HepG2 (cell line): ENCODE measurements around the gene MIDN. TPM values are rescaled to one million over a fixed set of nuclear protein-coding genes. Genes with fewer than 3 reads are reported as not detected.

Experiments used
- ATAC-seq: fragments of 200-7000 bp; cut with Tn5 transposase; 3 replicates; pipeline ENCODE4 v1.9.1; 2020; ENCODE audit warnings: mild to moderate bottlenecking, moderate library complexity
- BruUV-seq: library from RNA; stranded (reverse); fragments of 400-500 nt; replicated peaks from 2 replicates; lab custom pipeline; 2021; lab: Mats Ljungman, UMichigan
- CTCF ChIA-PET: fragments of 300-600 bp; formaldehyde crosslinking; extraction: SDS; loops from one replicate; lab custom pipeline; 2021; ENCODE audit warnings: low total read pairs, inconsistent platforms, low intra/inter-chr PET ratio; lab: Yijun Ruan, JAX
- POLR2A ChIA-PET: fragments of 350-600 bp; sonication (Branson Sonifier 250); formaldehyde crosslinking; loops from one replicate; lab custom pipeline; 2020; ENCODE audit warnings: antibody characterized with exemption, inconsistent platforms; lab: Yijun Ruan, JAX
- DNase-seq: peaks from one replicate; pipeline ENCODE4 v3.0.0-alpha.2; 2015; ENCODE audit warnings: low spot score
- FAIRE-seq: peaks from 3 replicates; lab custom pipeline; 2011; peaks lifted over from hg19 to GRCh38; lab: Jason Lieb, UNC
- H2AFZ ChIP-seq: one replicate; pipeline ENCODE4 v1.6.1; 2011; ENCODE audit warnings: low read length, inconsistent platforms
- H3K27ac ChIP-seq: fragments of 300-600 bp; 3 replicates; pipeline ENCODE4 v1.8.0; 2011; ENCODE audit warnings: mixed run types, mild to moderate bottlenecking, mixed read lengths, low read length, inconsistent platforms; ENCODE audit not compliant: insufficient read depth; ENCODE audit errors: extremely low read length
- H3K27me3 ChIP-seq, 2 experiments: fragments of 200-600 bp in 1 of 2; 2 replicates in 1 of 2; 3 replicates in 1 of 2; pipeline versions ENCODE4 v1.6.0 to v1.8.0; 2011; ENCODE audit warnings: low read length in 2 of 2, mild to moderate bottlenecking in 2 of 2, moderate library complexity in 2 of 2, inconsistent platforms in 1 of 2; ENCODE audit not compliant: insufficient read depth in 2 of 2, control insufficient read depth in 1 of 2
- H3K36me3 ChIP-seq, 2 experiments: fragments of 200-600 bp in 1 of 2; replicated peaks in 1 of 2; 2 replicates in 1 of 2; 3 replicates in 1 of 2; pipeline versions ENCODE4 v1.5.1 to v1.8.0; 2011; ENCODE audit warnings: low read length in 2 of 2, inconsistent platforms in 1 of 2; ENCODE audit not compliant: insufficient read depth in 2 of 2, control insufficient read depth in 1 of 2
- H3K4me1 ChIP-seq: 2 replicates; pipeline ENCODE4 v1.5.1; 2012; ENCODE audit warnings: low read length, inconsistent platforms; ENCODE audit not compliant: insufficient read depth
- H3K4me2 ChIP-seq: 2 replicates; pipeline ENCODE4 v1.6.0; 2011; ENCODE audit warnings: low read depth, low read length, inconsistent platforms
- H3K4me3 ChIP-seq, 3 experiments: fragments of 200-600 bp in 1 of 3; sonication (generic), shearing (Covaris generic) in 1 of 3; replicated peaks in 1 of 3; 2 replicates each; pipeline ENCODE4 v1.5.1; 2011 to 2016; ENCODE audit warnings: low read length in 3 of 3, inconsistent platforms in 2 of 3, low read depth in 2 of 3, mild to moderate bottlenecking in 2 of 3, control low read depth in 1 of 3, mixed read lengths in 1 of 3; ENCODE audit not compliant: insufficient read depth in 1 of 3
- H3K79me2 ChIP-seq: one replicate; pipeline ENCODE4 v1.6.1; 2011; ENCODE audit warnings: low read length, inconsistent platforms; ENCODE audit not compliant: insufficient read depth
- H3K9ac ChIP-seq: 2 replicates; pipeline ENCODE4 v1.6.0; 2011; ENCODE audit warnings: mild to moderate bottlenecking, low read depth, low read length, inconsistent platforms; ENCODE audit not compliant: insufficient read depth
- H3K9me3 ChIP-seq: 2 replicates; pipeline ENCODE4 v1.5.1; 2012; ENCODE audit warnings: mild to moderate bottlenecking, low read length
- H4K20me1 ChIP-seq: 2 replicates; pipeline ENCODE4 v1.6.0; 2011; ENCODE audit warnings: inconsistent platforms, mild to moderate bottlenecking, low read length, moderate library complexity; ENCODE audit not compliant: insufficient read depth
- BRF2 ChIP-seq: sonication (generic); formaldehyde crosslinking; IDR thresholded peaks from 2 replicates; pipeline ENCODE4 v1.8.1; 2022; ENCODE audit warnings: mild to moderate bottlenecking, missing genetic modification reagents
- FOXA3 ChIP-seq: IDR thresholded peaks from 2 replicates; pipeline ENCODE4 v1.6.1; 2016; ENCODE audit warnings: missing genetic modification reagents, missing compliant biosample characterization
- FOXO1 ChIP-seq: sonication (generic); formaldehyde crosslinking; IDR thresholded peaks from 2 replicates; pipeline ENCODE4 v1.4.0; 2020; ENCODE audit warnings: missing genetic modification reagents
- MAZ ChIP-seq, 2 experiments: sonication (generic) in 1 of 2; formaldehyde crosslinking in 1 of 2; IDR thresholded peaks; 2 replicates each; pipeline versions ENCODE4 v1.5.0 to v1.6.1; 2012 to 2020; ENCODE audit warnings: low read depth in 2 of 2, mild to moderate bottlenecking in 2 of 2, borderline replicate concordance in 1 of 2, improper control_type of control experiment in 1 of 2, low read length in 1 of 2, missing genetic modification reagents in 1 of 2, moderate library complexity in 1 of 2
- MLXIP ChIP-seq: sonication (generic); formaldehyde crosslinking; IDR thresholded peaks from 2 replicates; pipeline ENCODE4 v1.9.0; 2021; ENCODE audit warnings: missing genetic modification reagents, borderline replicate concordance
- NPAS2 ChIP-seq: sonication (generic); formaldehyde crosslinking; IDR thresholded peaks from 2 replicates; pipeline ENCODE4 v1.8.0; 2022; ENCODE audit warnings: mild to moderate bottlenecking, missing genetic modification reagents, borderline replicate concordance
- POLR2AphosphoS5 ChIP-seq: IDR thresholded peaks from 2 replicates; pipeline ENCODE4 v1.6.1; 2012; ENCODE audit warnings: low read depth, low read length
- SP1 ChIP-seq, 2 experiments: fragments of 450-650 bp in 1 of 2; sonication (generic) in 1 of 2; formaldehyde crosslinking in 1 of 2; IDR thresholded peaks; 2 replicates each; pipeline versions ENCODE4 v1.4.0 to v1.6.1; 2016 to 2020; ENCODE audit warnings: missing genetic modification reagents in 1 of 2
- THAP8 ChIP-seq: sonication (generic); formaldehyde crosslinking; IDR thresholded peaks from 2 replicates; pipeline ENCODE4 v1.5.1; 2020; ENCODE audit warnings: missing genetic modification reagents, mild to moderate bottlenecking, borderline replicate concordance
- ZBTB21 ChIP-seq: sonication (generic); formaldehyde crosslinking; IDR thresholded peaks from 2 replicates; pipeline ENCODE4 v1.4.0; 2020; ENCODE audit warnings: missing genetic modification reagents
- ZBTB39 ChIP-seq: sonication (generic); formaldehyde crosslinking; IDR thresholded peaks from 2 replicates; pipeline ENCODE4 v1.5.0; 2020; ENCODE audit warnings: missing genetic modification reagents
- ZFP1 ChIP-seq: IDR thresholded peaks from 2 replicates; pipeline ENCODE4 v1.6.1; 2016
- ZKSCAN5 ChIP-seq: sonication (generic); formaldehyde crosslinking; IDR thresholded peaks from 2 replicates; pipeline ENCODE4 v1.5.1; 2020; ENCODE audit warnings: mild to moderate bottlenecking, missing genetic modification reagents
- ZMYM3 ChIP-seq: sonication (generic); formaldehyde crosslinking; IDR thresholded peaks from 2 replicates; pipeline ENCODE4 v1.5.1; 2020; ENCODE audit warnings: mild to moderate bottlenecking, missing genetic modification reagents
- ZNF253 ChIP-seq: sonication (generic); formaldehyde crosslinking; IDR thresholded peaks from 2 replicates; pipeline ENCODE4 v1.8.0; 2022; ENCODE audit warnings: mild to moderate bottlenecking, missing genetic modification reagents, borderline replicate concordance
- ZNF343 ChIP-seq: sonication (generic); formaldehyde crosslinking; IDR thresholded peaks from 2 replicates; pipeline ENCODE4 v1.4.0; 2020; ENCODE audit warnings: mild to moderate bottlenecking, missing genetic modification reagents
- ZNF546 ChIP-seq: sonication (generic); formaldehyde crosslinking; conservative IDR thresholded peaks from 2 replicates; pipeline ENCODE4 v1.8.1; 2023; ENCODE audit warnings: mild to moderate bottlenecking, missing genetic modification reagents
- whole genome bisulfite sequencing: methylation state at CpG from one replicate; pipeline ENCODE4 v1.1.6; 2017; ENCODE audit warnings: low lambda C conversion rate; 5-methylcytosine and 5-hydroxymethylcytosine counted together
- in situ Hi-C: cut with HindIII; loops from 2 replicates; pipeline ENCODE4 v1.10.0; 2017; ENCODE audit warnings: low pct_unique_long_range_greater_than_20kb; ENCODE audit not compliant: extremely low pct_ligation_motif_present
- intact Hi-C: fragments of 100-400 bp; cut with micrococcal nuclease; formaldehyde crosslinking; loops from one replicate; pipeline ENCODE4 v1.10.0; 2022; ENCODE audit not compliant: unreplicated experiment
- polyA plus RNA-seq, 8 experiments: library from polyadenylated mRNA; depleted of rRNA in 3 of 8; stranded (reverse) in 7 of 8; unstranded in 1 of 8; fragments of >200 nt; fragmentation: Illumina TruSeq in 4 of 8; extraction: Trizol in 4 of 8; gene quantifications; 2 replicates each; pipeline versions ENCODE4 v1.2.1 to v1.2.3, GENCODE V29; 2011 to 2016; ENCODE audit warnings: low read depth in 4 of 8, missing spikeins in 1 of 8, mixed read lengths in 1 of 8; ENCODE audit not compliant: insufficient read depth in 1 of 8
- total RNA-seq, 5 experiments: library from RNA; depleted of rRNA; stranded (reverse); fragments of >200 nt; fragmentation: Illumina TruSeq; extraction: Trizol; gene quantifications; 2 replicates each; pipeline ENCODE4 v1.2.3, GENCODE V29; 2016; ENCODE audit warnings: low read depth in 1 of 5

The MIDN gene
- total and polyA plus RNA-seq, 2 of the 13 experiments (the other 11 are each of a cell fraction or from before 2014, with no cell fraction given): 8.4 to 18.0 TPM

- CTCF ChIA-PET: no interaction called here
- TF ChIP-seq SP1 (IDR thresholded peaks at IDR 0.05): no peak
- no peak for TF ChIP-seq SP1 (CRISPR knock-in tag; IDR thresholded peaks at IDR 0.05)
- no peak; the same call in 1 of the 2 replicates for TF ChIP-seq ZMYM3 (CRISPR knock-in tag)
- TF ChIP-seq ZNF546 (CRISPR knock-in tag): no peak
- no peak for TF ChIP-seq ZKSCAN5
- TF ChIP-seq ZFP1 (CRISPR knock-in tag): no peak
- TF ChIP-seq MLXIP (CRISPR knock-in tag): no peak
- no peak for TF ChIP-seq FOXA3 (CRISPR knock-in tag)
- peak; percentile 34; the same call in 1 of the 2 replicates for TF ChIP-seq POLR2AphosphoS5
- TF ChIP-seq THAP8: no peak
- TF ChIP-seq MAZ (IDR thresholded peaks at IDR 0.05; ENCODE audit: borderline replicate concordance, low read depth, low read length): no peak
- 0 out of 2 replicates have a peak, but pooled peaks have one; percentile 2 for TF ChIP-seq MAZ (CRISPR knock-in tag; IDR thresholded peaks at IDR 0.05; ENCODE audit: low read depth)
- TF ChIP-seq ZBTB39: no peak
- no peak for TF ChIP-seq ZBTB21 (CRISPR knock-in tag)
- TF ChIP-seq NPAS2 (CRISPR knock-in tag): no peak
- TF ChIP-seq ZNF253 (CRISPR knock-in tag): 0 out of 2 replicates have a peak, but pooled peaks have one; percentile 55
- no peak for TF ChIP-seq ZNF343 (CRISPR knock-in tag)
- TF ChIP-seq BRF2 (CRISPR knock-in tag): 0 out of 2 replicates have a peak, but pooled peaks have one; percentile 30
- TF ChIP-seq FOXO1 (CRISPR knock-in tag): no peak
Observed at GRCh38 chr19:1270213-1270853, 21.9 kb downstream of the MIDN start.

More at GRCh38 chr19:1270213-1270853, 21.9 kb downstream of the MIDN start:
- Histone ChIP-seq H2AFZ (no peak overlapping the region), H3K9me3 (no peaks in the 10 kb centered on the region), H3K4me3 (peak overlapping the region; percentile 59 to 83 (median 62)), H3K9ac (peak overlapping the region; percentile 90), H3K4me1 (peaks cover 76% of the 10 kb centered on the region), H3K79me2 (peaks cover 34% of the 10 kb centered on the region), H3K27ac (peak overlapping the region; percentile 85), H3K27me3 (no peaks in the 10 kb centered on the region), H3K36me3 (peaks cover 19 to 46% of the 10 kb centered on the region in 2 experiments), H4K20me1 (peaks cover 36% of the 10 kb centered on the region), H3K4me2 (peak overlapping the region; percentile 100)
- in situ Hi-C loops (no loop called here), intact Hi-C loops (no loop called here)
- POLR2A ChIA-PET: interaction anchor here (0.9 to 11.5 kb wide), 9 partner anchors 14 to 248 kb away, joined by 3 to 668 read pairs (median 22); partner anchors contain the start of genes ATP5F1D, CBARP and MIDN
- ATAC-seq (no peak), FAIRE-seq (no peak), DNase-seq (no peak)
- WGBS: 28% methylated on average over 7 of the region's 8 CpGs
- no TSS peak for BruUV-seq
